Activated CD4-positive, alpha-beta T cell treated with anti-CD3 and anti-CD28 coated beads for 24 hours (primary cell): Measurements from ENCODE around the gene LAMA5.

Experiments used
- DNase-seq, 2 donors: peaks; one replicate each; pipeline ENCODE4 v3.0.0-alpha.2; 2020; ENCODE audit warnings: low read depth in 2 of 2

Gene LAMA5

DNA sequence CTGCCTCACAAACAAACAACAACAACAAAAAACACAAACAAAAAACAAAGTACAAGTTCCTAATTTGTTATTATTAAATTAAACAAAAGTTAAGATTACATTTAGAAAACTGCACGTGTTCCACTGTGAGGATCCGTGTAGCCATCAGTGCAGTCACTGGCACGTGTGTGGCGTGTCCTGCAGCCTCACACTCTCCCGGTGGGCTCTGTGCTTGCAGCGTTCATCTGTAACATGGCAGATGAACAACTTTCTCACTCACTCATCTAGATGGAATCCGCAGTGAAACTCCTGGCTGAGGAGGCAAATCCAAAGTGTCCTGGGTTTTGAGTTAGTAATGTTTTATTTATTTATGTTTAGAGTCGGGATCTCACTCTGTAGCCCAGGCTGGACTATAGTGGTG lies 77.2 kb downstream of the LAMA5 start:
- no peak for DNase-seq

DNA sequence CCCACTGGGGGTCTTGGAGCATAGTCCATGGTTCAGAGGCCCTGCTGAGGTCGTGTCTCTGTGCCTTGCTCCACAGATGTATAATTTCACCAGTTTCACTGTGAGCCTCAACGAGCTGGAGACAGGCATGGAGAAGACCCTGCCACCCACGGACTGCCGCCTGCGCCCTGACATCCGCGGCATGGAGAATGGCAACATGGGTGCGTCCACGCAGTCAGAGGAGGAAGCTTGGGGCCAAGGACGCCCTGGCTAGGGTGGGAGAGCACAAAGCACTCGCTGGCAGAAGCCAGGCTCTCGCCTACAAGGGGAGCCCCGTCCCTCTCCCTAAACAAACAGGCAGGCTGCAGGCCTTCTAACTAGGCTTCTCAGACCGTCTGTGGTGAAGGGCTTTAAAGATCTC lies 78.0 kb downstream of the LAMA5 start:
- no peak for DNase-seq

DNA sequence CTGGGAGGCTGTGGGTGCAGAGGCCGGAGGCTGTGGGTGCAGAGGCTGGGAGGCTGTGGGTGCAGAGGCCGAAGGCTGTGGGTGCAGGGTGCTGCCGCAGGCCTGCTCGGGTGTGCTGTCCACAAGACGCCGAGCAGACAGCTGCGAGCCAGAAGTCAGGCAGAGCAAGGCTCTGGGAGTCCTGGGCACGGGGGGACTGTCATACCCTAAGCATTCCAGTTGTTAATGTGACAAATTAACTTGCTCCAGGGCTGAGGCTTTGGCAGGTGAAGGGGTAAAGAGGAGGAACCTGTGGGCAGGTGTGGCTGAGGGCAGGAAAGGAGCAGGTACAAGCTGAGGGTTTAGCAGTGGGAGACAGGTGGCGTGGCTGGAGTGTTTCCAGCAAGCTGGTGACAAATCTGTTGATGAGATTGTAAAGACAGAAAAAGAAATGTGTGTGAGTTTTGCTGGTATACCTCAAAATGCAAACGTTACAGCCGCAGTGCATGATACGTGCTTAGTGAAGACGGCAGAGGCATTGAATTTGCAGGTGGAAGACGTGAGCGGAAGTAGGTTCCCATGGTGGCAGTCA lies 78.5 kb downstream of the LAMA5 start:
- no peak for DNase-seq

DNA sequence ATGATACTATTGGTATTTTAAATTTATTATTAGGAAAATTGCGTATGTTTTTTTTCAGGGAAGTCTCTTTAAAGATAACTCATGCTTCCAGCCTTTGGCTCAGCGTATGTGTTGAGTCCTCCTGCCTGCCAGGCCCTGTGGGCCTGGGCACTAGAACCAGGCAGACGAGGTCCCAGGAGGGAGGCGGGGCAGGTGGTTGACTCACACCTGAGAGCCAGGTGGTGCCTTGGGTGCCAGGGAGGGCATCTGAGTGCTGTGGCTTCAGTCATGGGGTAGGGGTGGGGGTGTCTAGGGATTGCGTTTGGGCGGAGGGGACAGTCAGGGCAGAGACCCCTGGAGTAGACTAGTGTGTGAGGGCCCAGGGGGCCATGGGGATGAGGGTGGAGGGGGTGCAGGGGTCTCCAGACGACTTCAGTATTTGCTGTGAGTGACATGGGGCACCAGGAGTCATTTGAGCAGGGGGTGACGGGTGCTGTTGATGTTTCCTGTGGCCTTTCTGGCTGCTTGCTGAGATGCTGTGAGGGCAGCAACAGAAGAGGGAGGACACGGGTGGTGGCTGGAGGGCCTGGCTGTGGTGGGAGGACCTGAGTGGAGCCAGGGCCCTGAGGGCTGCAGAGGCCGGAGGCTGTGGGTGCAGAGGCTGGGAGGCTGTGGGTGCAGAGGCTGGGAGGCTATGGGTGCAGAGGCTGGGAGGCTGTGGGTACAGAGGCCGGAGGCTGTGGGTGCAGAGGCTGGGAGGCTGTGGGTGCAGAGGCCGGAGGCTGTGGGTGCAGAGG lies 79.2 kb downstream of the LAMA5 start:
- DNase-seq, result no peak

DNA sequence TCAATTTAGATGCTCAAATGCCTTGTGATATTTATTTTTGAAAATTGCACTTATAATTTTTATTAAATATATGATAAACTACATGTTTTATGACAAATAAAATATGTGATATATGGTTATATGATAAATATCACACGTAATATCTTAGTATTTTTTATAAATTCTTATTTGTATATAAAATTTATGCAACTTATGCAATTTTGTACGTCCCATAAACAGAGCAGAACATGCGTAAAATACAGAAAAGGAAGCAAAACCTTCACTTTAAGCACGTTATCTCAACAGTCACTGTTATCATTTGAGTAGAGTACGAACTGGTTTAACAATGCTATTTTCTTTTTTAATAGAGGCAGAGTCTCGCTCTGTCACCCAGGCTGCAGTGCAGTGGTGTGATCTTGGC lies 80.0 kb downstream of the LAMA5 start:
- no peak for DNase-seq

DNA sequence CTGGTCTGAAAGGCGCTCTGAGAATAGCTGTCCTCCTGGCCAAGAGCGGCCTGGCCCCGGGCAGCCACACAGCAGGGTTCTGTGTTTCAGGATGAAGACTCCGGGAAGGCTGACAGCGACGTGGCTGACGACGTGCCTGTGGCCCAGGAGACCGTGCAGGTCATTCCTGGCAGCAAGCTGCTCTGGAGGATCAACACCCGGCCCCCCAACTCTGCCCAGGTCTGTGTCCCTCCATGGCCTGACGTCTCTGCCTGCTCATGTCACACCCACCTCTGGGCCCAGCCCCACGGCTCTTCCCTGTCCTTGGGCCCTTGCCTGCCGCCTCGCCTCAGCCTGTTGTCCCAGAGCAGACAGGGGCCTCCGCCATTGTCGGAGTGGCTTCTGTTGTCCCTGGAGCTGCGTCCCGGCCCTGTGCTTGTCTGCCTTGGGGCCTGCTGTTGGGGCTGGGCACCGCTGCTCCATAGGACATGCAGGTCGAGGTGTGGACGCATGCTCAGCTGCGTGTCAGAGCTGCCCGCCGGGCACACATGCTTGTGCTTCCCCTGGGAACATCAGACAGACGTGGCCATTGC lies 80.5 kb downstream of the LAMA5 start:
- no peak for DNase-seq

DNA sequence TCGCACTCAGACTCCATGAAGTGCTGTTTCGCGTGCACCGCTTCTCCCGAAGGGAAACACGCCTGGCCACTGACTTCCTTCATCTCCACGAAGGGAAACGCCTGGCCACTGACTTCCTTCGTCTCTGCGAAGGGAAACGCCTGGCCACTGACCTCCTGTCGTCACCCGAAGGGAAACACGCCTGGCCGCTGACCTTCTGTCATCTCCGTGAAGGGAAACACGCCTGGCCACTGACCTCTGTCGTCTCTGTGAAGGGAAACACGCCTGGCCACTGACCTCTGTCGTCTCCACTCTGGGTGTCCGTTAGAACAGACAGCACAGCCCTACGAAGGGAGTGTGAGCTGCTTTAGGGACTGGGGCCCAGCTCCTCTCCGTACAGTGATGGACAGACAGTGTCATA lies 81.4 kb downstream of the LAMA5 start:
- DNase-seq, result no peak

DNA sequence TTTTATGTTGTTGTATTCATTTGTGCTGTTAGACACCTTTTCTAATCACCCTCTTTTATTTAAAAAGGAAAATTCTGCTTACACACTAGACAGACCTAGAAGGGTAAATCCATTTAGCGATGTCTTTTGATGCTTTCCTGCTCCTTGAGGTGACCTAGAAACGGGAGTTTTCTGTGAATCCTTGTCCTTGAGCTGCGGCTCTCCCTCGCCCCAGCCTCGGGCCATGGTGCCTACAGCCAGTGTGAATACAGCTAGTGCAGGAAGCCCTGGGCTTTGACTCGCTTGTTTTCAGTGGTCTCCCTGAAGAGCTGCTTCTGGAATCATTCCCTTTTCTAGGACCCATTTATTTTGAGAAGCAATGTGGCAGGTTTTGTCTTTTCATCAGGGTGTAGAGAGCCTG lies 82.0 kb downstream of the LAMA5 start:
- no peak for DNase-seq

DNA sequence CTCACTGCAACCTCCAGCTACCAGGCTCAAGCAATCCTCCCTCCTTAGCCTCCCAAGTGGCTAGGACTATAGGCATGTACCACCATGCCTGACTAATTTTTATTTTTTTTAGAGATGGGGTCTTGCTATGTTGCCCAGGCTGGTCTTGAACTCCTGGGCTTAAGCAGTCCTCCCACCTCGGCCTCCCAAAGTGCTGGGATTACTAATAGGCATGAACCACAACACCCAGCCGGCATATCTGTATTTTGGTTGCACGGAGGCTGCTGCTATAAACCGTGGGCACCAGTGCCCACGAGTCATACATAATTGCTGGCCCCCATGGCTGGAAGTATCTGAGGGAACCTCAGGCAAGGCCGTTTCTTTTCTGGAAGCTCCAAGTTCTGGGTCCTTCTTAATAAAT lies 82.7 kb downstream of the LAMA5 start:
- no peak for DNase-seq

DNA sequence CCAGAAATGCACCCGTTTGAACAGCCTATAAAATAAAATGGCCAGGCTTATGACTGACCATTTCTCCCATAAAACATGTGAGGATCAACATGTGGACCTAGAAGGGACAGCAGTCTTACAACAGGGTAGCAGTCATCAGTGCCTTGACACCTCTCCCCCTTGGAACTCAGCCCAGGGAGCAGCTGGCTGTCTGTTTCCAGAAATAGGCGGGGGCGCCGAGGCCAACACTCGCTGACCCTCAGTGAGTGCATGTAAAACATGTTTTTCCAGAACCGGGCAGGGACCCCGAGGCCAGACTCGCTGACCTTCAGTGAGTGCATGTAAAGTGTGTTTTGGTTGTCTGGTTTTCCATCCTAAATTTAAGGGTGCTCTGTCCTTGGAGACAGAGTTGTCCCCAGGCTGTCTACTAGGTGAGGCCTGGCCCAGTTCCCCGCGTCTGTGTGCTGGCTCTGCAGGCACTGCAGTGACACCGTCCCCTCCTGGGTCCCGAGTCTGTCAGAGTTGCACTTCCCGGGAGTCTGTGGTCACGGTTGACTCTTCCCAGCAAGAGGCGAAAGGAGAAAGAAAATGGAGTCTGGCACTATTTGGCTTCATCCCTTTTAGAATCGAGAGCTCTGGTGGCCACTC lies 84.1 kb downstream of the LAMA5 start:
- DNase-seq, result no peak

DNA sequence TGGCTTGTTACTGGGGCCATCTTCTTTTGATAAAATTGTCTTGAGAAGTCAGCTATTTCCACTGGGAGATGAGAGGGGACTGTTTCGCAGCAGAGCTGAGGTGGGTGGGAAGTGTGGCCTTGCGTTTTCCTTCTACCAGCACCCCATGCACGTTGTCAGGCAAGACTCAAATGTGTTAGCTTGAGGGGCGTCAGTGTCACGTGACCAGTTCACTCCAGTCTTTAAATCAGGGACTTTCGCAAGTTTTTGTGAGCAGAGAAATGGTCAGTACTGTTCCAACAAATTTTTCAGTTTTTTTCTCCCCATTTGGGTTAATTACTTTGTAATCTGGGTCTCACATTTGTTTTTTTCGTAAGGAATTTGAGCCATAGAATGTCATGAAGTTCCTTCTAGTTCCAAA lies 85.0 kb downstream of the LAMA5 start:
- DNase-seq, result no peak

DNA sequence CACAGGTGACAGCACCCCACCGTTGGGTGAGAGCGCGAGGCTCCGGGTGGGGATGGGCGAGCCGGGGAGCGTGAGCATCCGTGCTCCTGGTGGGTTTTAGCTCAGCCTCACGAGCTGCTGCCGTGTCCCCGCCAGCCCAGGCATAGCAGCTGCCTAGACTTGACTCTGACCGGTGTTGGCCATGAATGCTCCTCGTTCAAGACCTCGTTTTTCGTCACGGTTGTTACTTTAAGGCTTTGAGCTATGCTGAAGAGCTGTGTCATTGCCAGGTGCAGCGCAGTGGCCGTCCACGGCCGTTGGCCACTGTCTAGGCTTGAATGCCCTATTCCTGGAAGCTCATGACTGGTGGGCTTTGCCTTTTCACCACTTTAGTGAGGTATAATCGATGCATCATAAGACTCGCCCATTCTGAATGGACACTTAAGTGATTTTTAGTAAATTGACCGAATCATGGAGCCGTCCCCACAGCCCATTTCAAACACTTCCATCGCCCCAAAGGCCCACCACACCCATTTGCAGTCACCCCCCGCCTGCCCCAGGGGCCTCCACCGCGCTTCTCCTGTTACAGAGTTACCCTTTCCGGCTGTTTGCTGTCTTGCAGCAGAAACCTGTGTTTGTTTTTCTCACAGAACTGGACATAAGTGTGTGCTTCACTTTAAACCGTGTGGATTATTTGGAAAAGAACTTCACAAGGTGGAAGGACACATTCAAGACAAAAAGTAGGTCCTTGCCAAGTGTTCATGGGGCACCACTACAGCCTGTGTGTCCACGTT lies 85.8 kb downstream of the LAMA5 start:
- no peak for DNase-seq

DNA sequence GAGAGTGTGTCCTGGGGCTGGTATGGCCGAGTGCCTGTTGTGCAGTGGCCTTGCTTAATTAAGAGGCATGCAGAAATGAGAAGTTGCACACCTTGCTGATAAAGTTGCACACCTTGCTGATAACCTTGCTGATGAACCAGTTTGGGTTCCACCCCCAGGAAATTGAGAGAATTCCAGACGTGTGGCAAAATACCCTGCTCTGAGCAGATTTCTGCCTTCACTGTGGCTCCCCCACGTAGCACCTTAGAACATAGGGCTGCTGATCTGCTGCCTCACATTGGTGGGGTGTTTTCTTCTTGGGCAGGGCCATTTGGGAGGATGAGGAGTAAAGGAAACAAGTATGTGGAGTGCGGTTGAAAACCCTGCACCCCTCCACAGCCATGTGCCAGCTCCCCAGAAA lies 86.8 kb downstream of the LAMA5 start:
- no peak for DNase-seq

DNA sequence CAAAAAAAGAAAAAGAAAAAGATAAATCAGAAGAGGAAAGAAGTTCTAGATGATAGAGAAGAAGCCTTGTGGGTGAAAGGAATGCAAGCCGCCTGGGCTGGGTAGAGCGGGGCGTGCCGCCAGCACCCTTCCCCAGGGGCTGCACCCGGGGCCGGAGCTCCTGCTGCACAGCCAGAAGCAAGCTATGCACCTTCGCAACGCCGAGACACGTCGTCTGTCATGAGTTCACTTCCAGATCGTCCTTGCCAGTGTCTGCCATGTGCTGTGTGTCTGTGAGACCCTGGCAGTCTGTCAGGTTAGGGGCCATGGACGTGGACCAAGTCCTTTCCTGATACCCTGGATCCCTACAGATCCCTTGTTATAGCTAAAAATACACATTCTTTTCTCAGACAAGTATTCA lies 89.9 kb downstream of the LAMA5 start:
- DNase-seq, result no peak

DNA sequence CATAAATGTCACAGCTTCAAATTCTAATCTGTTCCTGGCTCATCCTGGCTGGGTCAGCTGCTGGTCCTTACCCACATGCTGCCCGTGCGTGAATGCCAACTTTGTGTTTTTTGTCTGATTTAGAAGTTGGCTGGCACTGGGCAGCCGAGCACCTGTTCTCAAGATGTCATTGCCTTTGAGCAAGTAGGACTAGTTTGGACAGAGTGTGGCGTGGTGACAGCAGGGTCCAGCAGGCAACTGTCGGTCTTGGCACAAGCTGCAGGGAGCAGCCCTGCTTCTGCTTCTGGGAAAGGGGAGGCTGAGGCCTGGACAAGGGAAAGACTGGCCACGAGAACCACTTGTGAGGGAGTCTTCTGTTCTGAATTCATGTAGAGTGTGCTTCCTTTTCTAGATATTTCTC lies 90.7 kb downstream of the LAMA5 start:
- no peak for DNase-seq

DNA sequence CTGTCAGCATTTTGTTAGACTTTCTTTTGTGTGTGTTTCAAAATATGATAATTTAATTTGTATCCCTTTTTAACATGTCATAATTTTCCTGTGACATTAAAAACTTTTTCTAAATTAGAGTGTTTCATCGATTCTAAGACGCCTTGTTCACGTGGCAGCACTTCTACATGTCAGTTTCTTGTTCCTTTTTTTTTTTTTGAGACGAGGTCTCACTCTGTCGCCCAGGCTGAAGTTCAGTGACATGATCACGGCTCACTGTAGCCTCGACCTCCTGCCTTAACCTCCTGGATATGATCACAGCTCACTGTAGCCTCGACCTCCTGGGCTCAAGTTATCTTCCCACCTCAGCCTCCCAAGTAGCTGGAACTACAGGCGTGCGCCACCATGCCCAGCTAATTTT lies 91.9 kb downstream of the LAMA5 start:
- DNase-seq, result no peak

DNA sequence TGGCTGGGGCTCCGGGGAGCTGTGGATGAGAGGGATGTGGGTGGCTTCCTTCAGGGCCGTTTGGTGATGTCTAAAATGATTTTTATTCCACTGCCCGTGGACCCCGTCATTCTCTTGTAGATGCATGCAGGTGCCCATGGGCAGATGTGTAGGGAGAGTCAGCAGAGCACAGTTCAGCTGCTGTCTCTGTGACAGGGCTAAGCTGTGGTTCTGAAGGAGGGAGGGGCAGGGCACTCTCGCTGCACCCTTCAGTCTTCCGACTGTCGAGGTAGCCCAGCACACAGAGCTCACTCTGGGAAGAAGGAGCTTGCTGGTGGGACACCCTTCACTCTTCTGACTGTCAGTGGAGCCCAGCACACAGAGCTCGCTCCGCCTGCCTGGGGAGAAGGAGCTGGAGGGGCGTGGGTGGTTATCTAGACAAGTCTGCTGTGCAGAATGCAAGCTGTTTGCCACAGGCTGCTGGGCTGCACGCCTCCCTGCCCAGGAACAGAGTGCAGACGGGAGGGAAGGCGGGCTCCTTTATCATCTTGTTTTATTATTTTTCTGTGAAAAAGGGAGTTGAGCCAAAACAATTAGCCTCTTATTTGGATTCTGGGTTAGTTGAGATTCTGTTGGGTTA lies 92.7 kb downstream of the LAMA5 start:
- DNase-seq, result no peak

DNA sequence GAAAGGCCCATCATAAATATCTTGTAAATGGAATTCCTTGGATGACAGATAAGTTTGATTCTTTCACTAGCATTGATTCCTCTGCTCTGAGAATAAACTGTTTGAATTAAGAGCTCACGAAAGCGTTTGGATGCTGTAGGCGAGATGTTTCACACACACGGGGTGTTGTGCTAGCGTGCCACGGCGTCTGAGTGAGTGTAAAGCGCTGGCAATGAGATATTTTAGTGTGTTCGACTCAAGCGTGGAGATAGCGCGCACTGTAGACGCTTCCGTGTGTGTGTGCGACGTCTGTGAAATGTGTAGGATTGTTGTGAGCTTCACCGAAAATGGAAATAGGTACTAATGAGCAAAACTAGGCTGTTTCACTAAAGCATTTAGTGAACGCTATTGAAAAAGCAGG lies 93.7 kb downstream of the LAMA5 start:
- no peak for DNase-seq

DNA sequence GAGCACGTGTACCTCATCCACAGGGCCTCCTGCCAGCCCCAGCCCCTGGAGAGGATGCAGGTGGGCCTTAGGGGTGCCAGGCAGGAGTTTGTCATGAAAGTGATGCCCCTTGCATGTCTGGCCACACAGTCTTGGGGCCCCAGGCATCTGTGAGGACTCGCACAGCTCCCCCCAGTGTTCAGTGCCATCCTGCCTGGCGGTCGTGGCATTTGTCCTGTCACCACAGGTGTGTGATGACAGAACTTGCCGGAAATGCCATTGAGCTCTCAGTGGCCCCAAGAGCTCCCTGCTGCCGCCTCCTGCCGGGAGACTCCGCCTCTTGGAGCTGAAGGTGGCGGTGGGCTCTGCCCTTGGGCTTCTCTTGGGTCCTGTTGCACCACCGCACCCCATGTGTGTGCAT lies 94.9 kb downstream of the LAMA5 start:
- DNase-seq, result no peak

DNA sequence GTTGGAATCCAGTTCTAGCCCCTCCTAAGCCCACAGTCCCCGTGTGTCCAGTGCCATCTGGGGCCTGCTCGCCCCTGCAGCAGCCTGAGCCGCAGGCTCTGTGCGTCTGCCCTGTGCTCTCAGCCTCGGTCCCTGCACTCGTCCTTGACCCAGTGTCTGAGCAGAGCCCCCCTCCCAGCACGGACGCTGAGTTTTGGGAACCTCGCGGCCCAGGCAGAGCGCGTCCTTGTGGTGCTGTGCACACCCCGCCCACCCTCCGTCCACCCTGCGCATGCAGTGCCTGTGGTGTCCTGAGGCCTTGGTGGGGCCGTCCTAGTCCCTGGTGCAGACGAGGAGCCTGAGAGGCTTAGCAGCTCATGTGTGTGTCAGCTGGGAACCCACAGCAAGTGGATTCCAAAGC lies 97.2 kb downstream of the LAMA5 start:
- no peak for DNase-seq

DNA sequence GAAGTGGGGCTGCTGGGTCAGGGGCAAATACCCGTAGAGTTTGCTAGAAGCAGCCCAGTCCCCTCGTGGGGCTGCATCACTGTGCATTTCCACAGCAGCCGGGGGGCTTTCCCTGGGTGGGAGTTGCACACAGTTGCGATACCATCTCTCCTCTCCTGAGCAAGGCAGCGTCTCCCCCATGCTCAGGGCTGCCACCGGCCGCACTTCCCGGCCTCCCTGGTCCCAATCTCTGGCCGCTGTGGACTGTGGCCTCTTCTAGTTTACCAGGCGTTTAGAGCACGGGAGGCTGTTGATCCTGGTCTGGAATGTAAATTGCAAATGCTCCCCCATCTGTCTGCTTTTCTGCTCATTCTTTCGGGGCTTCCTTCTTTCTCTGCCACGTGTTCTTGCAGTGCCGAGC lies 97.7 kb downstream of the LAMA5 start:
- DNase-seq, result no peak
